NCI-H345 (cell line): ENCODE data around the gene AKAP5.

Source experiments
- DNase-seq: peaks from one replicate; lab custom pipeline; 2025; lab: John Stamatoyannopoulos, UW

The AKAP5 gene

GRCh38 chr14:64459405-64460136, 5.7 kb upstream of the AKAP5 start:
- DNase-seq = no peak

- no peak for DNase-seq
Measured at GRCh38 chr14:64461221-64461620, 4.1 kb upstream of the AKAP5 start.

- DNase-seq = no peak
Measured at GRCh38 chr14:64463195-64463594, 2.1 kb upstream of the AKAP5 start.

- no peak for DNase-seq
Measured at GRCh38 chr14:64463873-64464272, 1.4 kb upstream of the AKAP5 start.

GRCh38 chr14:64464651-64465050, 648 bp upstream of the AKAP5 start:
- DNase-seq = peak; percentile 27

- DNase-seq = peak; percentile 37
Measured at GRCh38 chr14:64465831-64466554, 694 bp downstream of the AKAP5 start.

GRCh38 chr14:64467101-64467500, 1.8 kb downstream of the AKAP5 start:
- no peak for DNase-seq

GRCh38 chr14:64467566-64467965, 2.3 kb downstream of the AKAP5 start:
- no peak for DNase-seq

- no peak for DNase-seq
Measured at GRCh38 chr14:64468451-64468850, 3.2 kb downstream of the AKAP5 start.

GRCh38 chr14:64474041-64474440, 8.7 kb downstream of the AKAP5 start:
- no peak for DNase-seq

- DNase-seq = no peak
Measured at GRCh38 chr14:64474698-64475097, 9.4 kb downstream of the AKAP5 start.

GRCh38 chr14:64475585-64476273, 10.4 kb downstream of the AKAP5 start:
- no peak for DNase-seq

GRCh38 chr14:64476438-64476837, 11.1 kb downstream of the AKAP5 start:
- no peak for DNase-seq

- no peak for DNase-seq
Measured at GRCh38 chr14:64478634-64479250, 13.4 kb downstream of the AKAP5 start.

- no peak for DNase-seq
Measured at GRCh38 chr14:64488590-64489099, 23.3 kb downstream of the AKAP5 start.

- no peak for DNase-seq
Measured at GRCh38 chr14:64491637-64492036, 26.3 kb downstream of the AKAP5 start.

- no peak for DNase-seq
Measured at GRCh38 chr14:64493455-64493854, 28.2 kb downstream of the AKAP5 start.

GRCh38 chr14:64495252-64495651, 30.0 kb downstream of the AKAP5 start:
- no peak for DNase-seq

- DNase-seq = no peak
Measured at GRCh38 chr14:64496764-64497163, 31.5 kb downstream of the AKAP5 start.

- DNase-seq = no peak
Measured at GRCh38 chr14:64500088-64500487, 34.8 kb downstream of the AKAP5 start.

GRCh38 chr14:64501411-64502171, 36.3 kb downstream of the AKAP5 start:
- DNase-seq = no peak

- no peak for DNase-seq
Measured at GRCh38 chr14:64502456-64502855, 37.2 kb downstream of the AKAP5 start.
